Hematopoietic multipotent progenitor cell treated with erythropoietin and hydrocortisone succinate and interleukin-3 and kit ligand, for 17 days (in vitro differentiated cells): ENCODE measurements around the gene LIME1.

Source experiments
- DNase-seq: peaks from one replicate; pipeline ENCODE4 v3.0.0-alpha.2; 2015; ENCODE audit warnings: low spot score

LIME1 gene

DNA sequence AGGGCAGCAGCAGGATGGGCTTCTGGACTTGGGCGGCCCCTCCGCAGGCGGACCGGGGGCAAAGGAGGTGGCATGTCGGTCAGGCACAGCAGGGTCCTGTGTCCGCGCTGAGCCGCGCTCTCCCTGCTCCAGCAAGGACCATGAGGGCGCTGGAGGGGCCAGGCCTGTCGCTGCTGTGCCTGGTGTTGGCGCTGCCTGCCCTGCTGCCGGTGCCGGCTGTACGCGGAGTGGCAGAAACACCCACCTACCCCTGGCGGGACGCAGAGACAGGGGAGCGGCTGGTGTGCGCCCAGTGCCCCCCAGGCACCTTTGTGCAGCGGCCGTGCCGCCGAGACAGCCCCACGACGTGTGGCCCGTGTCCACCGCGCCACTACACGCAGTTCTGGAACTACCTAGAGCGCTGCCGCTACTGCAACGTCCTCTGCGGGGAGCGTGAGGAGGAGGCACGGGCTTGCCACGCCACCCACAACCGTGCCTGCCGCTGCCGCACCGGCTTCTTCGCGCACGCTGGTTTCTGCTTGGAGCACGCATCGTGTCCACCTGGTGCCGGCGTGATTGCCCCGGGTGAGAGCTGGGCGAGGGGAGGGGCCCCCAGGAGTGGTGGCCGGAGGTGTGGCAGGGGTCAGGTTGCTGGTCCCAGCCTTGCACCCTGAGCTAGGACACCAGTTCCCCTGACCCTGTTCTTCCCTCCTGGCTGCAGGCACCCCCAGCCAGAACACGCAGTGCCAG is 39.7 kb upstream of the LIME1 start, which contains the start of gene TNFRSF6B:
Gene TNFRSF6B (plus strand): TSS at position 25 of the 729 bp plus-strand sequence. CDS start 116 bp downstream, at position 141.
- no peak for DNase-seq

DNA sequence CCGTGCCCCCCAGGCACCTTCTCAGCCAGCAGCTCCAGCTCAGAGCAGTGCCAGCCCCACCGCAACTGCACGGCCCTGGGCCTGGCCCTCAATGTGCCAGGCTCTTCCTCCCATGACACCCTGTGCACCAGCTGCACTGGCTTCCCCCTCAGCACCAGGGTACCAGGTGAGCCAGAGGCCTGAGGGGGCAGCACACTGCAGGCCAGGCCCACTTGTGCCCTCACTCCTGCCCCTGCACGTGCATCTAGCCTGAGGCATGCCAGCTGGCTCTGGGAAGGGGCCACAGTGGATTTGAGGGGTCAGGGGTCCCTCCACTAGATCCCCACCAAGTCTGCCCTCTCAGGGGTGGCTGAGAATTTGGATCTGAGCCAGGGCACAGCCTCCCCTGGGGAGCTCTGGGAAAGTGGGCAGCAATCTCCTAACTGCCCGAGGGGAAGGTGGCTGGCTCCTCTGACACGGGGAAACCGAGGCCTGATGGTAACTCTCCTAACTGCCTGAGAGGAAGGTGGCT is 39.1 kb upstream of the LIME1 start:
- DNase-seq: no peak

DNA sequence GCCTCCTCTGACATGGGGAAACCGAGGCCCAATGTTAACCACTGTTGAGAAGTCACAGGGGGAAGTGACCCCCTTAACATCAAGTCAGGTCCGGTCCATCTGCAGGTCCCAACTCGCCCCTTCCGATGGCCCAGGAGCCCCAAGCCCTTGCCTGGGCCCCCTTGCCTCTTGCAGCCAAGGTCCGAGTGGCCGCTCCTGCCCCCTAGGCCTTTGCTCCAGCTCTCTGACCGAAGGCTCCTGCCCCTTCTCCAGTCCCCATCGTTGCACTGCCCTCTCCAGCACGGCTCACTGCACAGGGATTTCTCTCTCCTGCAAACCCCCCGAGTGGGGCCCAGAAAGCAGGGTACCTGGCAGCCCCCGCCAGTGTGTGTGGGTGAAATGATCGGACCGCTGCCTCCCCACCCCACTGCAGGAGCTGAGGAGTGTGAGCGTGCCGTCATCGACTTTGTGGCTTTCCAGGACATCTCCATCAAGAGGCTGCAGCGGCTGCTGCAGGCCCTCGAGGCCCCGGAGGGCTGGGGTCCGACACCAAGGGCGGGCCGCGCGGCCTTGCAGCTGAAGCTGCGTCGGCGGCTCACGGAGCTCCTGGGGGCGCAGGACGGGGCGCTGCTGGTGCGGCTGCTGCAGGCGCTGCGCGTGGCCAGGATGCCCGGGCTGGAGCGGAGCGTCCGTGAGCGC is 38.5 kb upstream of the LIME1 start:
- DNase-seq: no peak

DNA sequence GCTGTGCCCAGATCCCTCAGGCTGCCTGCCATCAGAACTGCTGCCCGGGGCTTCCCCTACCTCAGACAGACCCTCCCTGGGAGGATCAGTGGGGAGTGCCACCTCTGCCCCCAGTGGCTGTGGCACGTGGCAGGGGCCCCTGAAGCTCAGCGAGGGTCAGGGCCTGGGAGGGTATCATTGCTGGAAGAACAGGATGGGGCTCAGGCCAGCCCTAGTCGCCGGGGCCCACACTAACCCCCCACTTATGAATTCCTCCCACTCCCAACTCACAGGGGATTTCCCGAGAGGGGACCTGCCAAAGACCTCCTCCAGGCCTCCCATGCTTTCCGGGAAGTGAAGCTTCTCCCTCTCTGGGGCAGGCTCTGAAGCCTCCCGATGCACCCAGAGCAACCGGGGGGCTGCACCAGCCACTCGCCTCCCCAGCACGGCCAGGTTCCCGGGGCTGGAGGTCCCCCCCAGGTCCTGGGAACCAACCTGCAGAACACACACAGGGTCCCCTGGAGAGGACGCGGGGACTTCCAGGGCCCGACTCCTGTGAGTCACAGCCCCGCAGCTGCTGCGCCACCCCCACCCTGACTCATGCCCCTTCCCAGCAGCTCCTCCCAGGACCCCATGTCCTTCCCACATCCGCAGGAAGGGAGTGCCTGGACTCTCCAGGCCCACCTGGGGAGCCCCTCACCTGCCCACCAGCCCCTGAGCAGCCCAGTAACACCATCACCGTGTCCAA is 37.6 kb upstream of the LIME1 start:
- DNase-seq: no peak

DNA sequence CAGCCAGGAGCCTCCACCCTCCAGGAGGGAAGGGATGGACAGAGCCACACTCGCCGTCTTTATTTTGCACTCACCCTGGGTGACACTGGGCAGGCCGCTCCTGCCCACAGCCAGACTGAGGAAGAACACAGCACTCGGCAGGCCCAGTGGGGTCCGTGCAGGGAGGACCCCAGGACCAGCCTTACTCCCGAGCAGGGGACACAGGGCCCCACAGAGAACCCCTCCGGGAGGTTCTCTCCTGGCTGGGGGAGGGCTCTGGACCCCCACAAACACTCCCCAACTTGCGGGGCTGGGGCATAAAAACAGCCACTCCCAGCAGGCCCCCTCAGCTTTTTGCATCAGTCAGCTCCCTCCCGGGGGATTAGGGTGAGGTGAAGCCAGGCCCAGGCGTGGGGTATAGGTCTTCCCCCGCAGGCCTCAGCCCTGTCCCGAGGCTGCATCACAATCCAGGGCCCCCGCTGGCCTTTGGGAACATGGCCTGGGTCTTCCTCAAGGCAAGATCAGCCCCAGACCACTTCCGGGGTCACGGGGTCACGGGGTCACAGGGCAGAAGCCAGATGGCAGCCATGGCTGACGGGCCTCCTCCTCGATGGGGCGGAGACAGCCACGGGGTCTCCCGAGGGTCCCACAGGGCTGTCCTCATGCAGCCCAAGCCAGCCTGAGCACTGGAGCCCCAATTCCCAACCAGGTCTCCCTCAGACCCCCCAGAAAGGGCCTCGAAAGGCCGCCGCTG is 36.8 kb upstream of the LIME1 start:
- no peak for DNase-seq

DNA sequence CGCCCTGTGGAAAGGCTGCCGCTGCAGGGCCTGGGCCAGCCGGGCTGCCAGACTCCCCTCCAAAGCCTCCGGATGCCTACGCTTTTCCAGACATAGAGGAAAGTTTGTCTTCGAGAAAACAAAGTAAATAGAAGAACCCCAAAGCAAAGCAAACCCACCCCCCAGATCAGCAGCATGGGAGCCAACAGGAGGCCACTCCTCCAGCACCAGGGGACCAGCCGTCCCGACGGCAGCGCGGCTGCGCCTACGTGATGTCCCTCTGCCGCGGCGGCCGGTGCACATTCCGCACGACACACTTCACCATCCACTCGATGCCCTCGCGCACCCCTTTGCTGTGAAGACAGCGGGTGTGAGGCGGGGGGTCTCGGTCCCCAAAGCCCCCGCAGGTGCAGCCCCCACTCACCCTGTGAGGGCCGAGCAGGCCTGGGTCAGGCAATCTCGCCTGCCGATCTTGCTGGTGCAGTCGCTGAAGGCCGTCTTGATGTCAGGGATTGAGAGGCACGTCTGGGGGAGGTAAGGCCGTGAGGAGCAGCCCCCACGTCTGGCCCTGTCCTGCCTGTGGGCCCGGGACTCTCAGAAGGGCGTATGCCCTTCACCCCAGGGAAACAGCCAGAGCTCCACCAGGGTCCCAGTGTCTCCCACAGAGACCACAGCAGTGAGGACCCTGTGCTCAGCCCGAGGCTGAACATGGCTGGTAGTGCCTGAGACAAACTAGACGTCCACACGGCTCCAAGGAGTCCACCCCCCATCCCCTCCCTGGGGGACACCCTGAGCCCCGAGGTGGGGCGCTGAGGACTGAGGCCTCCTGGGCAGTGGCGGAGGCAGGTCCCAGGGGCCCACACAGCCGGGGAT is 36.0 kb upstream of the LIME1 start:
- DNase-seq: no peak

DNA sequence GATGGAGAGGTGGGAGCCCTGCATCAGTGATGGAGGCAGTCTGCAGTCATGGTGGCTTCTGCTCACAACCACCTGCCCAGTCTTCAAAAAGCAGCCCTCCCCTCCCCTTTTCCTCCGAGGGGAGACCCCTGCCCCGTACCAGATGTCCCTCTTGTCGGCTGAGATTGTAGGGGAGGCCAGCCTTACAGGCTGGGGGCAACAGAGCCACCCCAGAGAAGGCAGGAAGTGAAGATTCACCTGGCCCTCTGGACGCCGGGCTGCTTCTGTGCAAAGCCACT is 35.5 kb upstream of the LIME1 start:
- no peak for DNase-seq

DNA sequence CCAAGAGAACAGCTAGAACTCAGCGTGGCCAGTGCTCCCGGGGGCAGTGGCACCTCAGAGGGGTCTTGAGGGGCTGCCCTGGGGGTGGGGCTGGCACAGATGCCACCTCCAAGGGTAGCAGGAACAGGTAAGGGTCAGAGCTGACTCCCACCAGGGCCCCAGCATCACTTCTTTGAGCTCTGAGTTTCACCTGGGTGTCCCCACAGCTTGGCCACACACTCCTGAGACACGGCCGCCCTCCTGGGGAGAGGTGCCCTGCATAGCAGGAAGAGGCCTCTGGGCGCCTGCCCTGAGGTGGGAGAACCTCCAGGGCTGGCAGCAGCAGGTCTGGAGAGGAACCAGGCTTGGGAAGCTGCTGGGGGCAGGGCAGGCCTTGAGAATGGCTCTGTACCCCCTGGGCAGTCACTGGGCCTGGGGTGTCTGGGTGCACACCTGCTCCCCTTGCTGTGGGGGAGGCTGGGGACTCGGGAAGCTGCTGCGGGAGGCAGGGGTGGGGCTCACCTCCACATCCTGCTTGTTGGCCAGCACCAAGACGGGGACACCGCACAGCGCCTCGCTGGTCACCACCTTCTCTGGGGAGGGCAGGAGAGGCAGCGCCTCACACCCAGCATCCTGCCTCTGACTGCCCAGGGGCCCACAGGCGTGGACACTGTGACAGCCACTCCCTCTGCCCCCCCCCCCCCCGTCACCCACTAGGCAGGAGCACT is 35.0 kb upstream of the LIME1 start:
- DNase-seq: no peak

DNA sequence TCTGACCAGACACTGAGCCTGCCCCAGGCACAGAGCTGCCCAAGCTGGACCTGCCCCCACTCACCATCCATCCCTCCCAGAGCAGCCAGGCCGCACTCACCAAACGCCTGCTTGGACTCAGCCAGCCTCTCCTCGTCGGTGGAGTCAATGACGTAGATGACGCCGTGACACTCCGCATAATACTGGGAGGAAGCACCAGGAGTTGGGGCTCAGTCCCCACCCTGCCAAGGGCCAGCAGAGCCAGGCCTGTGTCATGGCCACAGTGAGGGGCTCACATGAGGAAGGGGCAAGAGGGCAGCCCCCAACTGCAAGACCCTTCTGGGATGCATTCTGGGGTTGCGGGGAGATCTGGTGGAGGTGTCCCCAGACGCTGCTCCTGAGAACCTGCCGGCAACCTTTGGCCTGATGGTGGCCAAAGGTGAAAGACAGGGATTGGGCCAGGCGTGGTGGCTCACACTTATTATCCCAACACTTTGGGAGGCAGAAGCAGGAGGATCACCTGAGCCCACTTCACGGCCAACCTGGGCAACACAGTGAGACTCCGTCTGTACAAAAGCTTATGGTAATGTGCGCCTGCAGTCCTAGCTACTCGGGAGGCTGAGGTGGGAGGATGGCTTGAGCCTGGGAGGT is 34.3 kb upstream of the LIME1 start:
- DNase-seq: no peak

DNA sequence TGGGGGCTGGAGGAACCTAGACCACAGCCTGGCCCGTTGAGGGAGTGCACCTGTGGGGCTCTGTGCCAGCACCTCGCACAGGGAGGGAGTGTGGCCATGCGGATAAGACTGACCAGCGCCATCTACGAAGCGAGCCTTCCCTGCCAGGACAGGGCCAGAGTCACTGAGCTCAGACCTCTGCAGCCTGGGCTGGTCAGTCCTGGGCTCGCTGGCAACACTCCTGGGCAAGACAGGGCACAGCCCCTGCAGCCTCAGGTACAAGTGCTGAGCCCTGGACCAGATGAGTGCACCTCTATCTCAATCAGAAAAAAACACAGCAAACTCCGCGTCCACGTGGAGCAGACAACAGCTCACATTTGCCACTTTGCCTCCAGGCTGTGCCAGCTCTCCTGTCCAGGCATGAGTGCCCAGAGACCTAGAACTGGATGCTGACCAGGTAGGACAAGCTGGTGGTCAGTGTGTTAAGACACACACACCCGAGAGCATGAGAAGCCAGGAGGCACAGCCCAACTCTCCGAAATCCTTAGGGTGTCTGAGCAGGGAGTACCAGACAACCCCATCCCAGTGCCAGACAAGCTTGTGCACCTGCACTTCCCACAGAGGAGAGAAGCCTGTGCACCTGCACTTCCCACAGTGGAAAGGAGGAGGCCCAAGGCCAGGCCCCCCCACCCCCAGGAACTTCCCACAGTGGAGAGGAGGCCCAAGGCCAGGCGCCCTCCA is 33.6 kb upstream of the LIME1 start:
- DNase-seq: no peak

DNA sequence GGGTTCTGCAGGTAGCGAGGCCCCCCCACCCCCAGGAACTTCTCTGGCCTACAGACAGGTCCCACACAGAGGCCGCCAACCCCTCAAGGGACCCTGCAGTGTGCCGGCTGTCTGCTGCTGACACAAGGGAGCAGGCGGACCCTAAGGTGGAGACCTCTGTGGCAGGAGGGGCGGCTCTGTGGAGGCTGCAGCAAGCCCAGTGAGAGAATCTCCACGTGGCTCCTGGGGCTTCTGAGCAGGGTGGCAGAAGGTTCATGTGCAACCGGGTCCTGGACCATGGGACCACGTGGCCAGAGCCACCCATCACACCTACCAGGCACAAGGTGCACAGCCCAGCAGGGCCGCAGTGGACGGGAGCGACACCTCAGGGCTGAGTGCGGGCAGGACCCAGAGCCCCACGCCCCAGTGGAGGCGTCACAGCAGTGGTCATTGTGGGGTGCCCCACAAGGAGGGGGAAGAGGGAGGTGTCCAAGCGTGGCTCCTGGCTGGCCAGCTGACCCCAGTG is 32.9 kb upstream of the LIME1 start:
- DNase-seq: no peak

DNA sequence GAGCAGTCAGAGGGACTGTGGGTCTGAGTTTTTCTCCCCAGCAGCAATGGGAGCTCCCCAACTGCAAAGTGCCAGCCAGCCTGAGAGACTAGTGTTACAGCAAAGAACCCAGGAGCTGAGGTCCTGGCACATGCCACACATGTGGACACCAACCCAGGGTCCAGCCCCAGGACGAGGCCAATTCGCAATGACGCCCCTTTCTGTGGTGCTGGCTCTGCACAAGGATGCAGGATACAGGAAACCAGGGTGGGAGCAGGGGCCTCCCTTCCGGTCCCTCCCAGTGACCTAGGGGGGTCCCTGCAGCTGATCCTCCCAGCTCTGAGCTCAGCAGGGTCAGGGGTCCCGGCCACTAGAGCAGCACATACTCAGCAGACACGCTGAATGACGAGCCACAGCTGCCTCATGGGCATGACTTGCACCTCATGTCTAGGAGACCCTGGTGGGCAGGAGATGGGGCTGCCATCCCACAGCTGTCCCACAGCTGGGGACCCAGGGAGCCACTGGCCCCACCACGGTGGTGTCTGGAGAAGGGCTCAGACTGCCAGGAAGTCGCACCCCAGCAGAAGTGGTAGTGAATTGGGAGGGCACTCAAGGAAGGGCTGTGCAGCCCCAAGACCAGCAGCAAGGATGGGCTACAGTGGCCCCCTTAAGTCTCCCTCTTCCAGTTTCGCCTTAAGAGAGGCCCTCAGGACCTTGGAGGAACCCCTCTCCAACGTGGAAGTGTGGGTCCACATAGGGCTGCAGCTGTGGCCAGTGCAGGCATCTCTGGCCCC is 32.3 kb upstream of the LIME1 start:
- no peak for DNase-seq

DNA sequence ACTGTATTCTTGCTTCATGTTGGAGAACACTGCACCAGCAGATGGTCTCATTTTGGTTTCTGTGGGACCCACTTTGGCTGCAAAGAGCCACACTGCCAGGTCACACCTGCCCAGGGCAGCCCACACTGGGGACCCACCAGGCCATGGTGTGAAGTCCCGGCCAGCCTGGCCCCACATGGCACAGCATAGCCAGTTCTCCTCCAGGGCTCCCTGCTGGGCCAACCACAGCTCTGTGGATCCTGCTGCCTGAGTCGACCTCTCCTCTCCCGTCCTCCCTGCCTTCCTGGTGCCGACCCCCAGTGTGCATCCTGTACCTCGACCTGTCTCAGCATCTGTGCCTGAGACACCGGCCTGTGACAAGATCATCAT is 31.7 kb upstream of the LIME1 start:
- DNase-seq: no peak

DNA sequence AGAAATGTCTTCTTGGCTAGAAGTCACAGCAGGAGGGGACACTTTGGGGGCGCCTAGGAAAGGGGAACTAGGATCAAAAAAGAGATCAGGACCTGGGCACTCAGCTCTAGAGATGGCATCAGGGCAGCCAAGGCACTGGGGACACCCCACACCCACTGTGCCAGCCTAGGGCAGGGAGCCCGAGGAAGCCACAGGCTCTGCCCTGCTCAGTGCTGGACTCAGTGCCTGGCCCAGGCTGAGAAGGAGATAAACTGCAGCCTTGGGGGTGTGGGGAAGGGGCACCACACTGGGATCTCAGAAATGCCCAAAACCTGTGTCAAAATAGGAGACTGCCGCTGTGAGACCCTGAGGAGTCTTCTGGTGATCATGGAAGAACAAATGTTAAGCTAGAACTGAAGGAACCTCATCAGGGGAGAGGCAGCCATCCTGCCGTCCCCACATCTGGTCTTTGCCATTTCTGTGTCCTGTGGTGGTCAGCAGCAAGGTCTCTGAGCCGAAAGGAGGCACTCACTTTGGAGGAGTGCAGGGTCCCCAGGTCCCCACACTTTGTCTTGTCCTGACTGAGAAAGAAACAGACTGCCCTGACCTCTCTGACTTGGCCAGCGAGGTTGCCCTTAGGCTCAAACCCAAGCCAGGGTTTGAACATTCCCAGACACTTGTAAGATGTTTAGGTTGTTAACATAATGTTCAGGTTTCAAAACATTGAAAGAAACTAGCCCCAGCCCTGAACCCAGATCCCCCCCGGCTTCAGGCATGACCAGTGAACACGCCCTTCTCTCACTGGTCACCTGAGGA is 31.0 kb upstream of the LIME1 start:
- DNase-seq: no peak

DNA sequence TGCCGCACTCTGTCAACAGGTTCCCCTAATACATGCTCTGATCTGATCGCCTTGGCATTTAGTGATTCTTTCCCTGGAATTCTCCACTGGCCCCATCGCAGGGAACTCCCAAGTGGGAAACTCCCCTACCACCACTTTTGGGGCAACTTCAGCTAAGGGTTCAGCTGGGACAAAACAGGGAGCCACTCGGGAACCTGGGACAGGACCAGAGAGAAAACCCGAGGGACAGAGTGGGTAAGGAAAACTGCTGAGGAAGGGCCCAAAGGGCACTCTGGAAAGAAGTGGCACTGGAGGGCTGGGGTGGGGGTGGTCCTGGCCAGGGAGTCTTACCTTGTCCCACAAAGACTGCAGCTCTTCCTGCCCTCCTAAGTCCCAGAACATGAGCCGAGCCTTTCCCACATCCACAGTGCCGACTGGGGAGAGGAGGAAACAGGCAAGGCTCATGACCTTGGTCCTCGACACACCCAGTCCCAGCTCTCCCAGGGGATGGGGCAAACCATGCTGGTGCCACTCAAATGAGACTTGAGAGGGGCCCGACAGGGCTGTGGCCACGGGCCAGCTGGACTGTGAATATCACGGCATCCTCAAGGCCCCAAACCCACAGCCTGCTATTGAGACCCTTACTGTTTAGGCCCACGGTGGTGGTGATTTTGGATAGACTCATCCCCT is 30.3 kb upstream of the LIME1 start:
- DNase-seq: no peak

DNA sequence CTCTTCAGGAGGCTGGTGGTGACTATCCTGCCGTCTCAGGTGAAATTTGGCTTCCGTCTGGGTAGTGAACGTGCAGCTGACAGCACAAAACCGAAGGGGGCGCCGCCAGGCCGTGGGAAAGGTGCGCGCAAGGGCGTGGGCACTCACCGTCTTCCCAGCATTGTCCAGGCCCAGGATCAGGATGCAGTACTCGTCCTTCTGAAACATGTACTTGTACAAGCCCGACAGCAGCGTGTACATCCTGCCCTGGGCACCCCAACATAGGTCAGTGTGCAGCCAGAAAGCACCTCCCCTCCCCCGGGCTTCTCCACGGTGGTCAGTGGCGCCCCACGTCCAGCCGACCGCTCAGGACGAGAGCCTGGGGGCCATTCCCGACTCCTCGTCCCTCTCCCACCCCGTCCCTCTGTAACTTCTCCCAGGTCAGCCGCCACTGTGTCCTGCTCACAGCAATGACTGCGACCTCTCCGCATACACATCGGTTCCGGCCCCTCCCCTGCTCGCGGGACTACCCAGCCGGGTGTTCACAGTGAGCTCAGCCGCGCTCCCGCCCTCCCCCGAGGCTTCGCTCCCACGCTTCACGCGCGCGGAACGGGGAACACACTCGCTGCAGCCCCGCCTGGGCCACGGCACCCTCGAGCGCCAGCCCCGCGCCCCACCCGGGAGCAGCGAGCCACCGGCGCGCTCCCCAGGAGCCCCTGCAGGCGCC is 29.5 kb upstream of the LIME1 start:
- peak; percentile 26 for DNase-seq
